Measurements from ENCODE around the gene GRIP2.

GRIP2 gene

GRCh38 chr3:14539742-14540491 lies at the start of gene GRIP2:
GRIP2 (minus strand) TSS chr3:14540342; CDS start chr3:14540308, 34 bp downstream.
- in situ Hi-C loops (cut with MboI; ENCODE audit: low sequenced_read_pairs), result no loop called here

DNA sequence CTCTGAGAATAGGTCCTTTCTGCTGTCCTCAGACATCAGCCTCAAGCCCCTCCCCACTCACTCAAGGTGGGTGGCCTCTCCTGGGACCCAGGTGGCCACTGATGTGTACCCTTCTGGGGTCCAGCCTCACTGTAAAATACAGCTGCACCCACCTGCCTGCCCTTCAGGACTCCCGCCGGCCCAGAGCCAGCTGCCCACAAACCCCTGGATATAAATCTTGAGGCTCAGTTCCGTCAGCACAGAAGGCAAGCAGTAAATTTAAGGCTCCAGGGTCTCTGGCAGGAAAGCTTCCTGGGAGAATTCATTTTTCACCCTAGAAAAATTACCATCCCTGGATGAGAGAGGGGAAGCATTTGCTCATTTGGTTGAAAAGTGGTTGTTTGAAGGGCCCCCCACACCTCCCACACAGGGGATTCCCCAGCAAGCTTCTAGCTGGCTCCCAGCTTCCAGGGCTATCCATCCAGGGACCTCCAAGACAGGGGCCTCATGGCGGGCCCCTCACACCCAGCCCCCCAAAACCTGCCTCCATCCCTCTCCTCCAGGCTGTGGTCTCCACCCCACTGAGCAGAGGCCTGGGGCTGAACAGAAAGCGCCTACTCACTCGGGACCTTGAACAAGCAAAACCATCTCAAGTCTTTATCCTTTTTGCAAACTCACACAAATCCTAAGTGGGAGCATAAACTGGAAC lies 48.4 kb upstream of the GRIP2 start:
- in situ Hi-C loops (cut with MboI; ENCODE audit: low sequenced_read_pairs), result no loop called here

DNA sequence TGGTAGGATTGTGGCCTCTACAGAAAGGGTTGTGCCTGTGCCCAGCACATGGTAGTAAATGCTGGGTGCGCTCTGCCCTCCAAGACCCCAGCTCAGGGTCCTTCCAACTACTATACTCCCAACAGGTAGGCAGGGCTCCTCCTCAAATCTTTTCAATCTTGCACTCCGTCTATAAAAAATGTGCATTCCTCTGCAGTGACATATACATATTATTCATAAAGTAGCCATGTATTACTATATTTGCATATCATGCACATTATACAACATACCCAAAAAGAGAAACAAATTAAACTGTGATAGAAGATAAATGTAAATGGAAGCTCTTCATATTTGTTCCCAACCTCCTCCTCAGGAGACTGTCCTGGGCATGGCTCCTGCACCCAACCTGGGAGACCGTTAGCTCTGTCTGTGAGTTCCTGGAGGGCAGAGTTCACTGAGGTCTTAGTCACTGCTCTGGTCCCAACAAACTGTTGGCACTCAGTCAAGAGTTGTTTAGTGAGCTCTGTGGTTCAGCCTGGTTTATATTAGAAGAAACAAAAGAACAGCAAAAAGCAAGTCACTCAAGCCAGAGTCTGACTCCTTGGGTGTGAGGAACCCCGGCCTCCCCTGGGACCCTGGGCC lies 47.7 kb upstream of the GRIP2 start:
- in situ Hi-C loops (cut with MboI; ENCODE audit: low sequenced_read_pairs), result no loop called here

DNA sequence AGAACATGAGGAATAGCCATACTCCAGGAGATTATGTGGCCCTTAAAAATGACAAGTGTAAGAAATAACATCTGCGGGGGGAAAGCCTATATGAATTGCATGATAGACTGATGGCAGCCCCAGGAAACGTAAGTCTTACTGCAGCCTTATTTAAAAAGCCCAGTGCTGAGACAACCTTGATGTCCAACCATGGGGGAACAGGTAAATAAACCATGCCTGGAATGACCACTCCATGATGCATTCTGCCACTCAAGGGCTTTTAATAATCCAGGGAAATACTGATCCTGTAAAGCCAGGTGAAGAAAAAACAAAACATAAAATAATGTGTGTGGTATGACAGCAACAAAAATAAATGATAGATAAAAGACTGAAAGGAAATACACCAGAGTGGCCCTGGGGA lies 46.5 kb upstream of the GRIP2 start:
- in situ Hi-C loops (cut with MboI; ENCODE audit: low sequenced_read_pairs), result no loop called here

- in situ Hi-C loops (cut with MboI; ENCODE audit: low sequenced_read_pairs), result no loop called here
Observed at GRCh38 chr3:14583548-14584091, 43.5 kb upstream of the GRIP2 start.

DNA sequence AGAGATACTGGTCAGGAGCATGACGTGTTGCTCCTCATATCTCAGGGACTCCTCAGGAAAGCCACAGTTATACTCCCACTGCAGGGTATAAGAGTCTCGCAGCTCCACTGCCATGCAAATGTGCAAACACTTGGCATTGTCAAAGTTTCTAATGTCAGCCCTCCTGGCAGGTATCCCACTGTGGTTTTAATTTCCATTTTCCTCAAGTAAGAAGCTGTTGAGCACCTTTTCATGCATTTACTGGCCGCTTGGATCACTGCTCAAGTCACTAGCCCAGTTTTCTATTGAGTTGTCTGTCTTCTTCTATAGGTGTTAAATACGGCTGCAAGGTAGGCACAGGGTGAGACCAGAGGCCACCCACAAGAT lies 41.9 kb upstream of the GRIP2 start:
- in situ Hi-C loops (cut with MboI; ENCODE audit: low sequenced_read_pairs), result no loop called here

- in situ Hi-C loops (cut with MboI; ENCODE audit: low sequenced_read_pairs), result no loop called here
Observed at GRCh38 chr3:14581334-14582044, 41.3 kb upstream of the GRIP2 start.

GRCh38 chr3:14577897-14578296 lies 37.8 kb upstream of the GRIP2 start:
- in situ Hi-C loops (cut with MboI; ENCODE audit: low sequenced_read_pairs), result no loop called here

- in situ Hi-C loops (cut with MboI; ENCODE audit: low sequenced_read_pairs), result no loop called here
Observed at GRCh38 chr3:14576163-14576562, 36.0 kb upstream of the GRIP2 start.

- in situ Hi-C loops (cut with MboI; ENCODE audit: low sequenced_read_pairs), result no loop called here
Observed at GRCh38 chr3:14574183-14574582, 34.0 kb upstream of the GRIP2 start.

DNA sequence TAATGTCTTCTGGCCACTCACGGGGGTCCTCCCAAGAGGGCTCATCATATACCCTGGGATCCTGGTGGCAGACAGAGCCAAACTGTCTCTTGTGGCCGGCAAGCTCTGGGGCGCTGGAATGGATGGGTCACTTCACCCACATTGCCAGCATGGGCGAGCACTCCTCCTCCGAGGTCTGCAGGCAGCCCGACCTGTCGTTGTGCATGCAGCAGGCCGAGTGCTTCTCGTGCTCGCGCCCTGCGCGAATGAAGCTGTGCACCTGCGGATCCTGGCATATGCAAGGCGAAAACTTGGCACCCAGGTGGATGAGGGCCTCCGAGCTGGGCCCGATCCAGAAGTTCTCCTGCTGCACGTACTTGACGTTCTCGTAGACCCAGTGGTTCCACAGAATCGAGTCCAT lies 33.6 kb upstream of the GRIP2 start:
- in situ Hi-C loops (cut with MboI; ENCODE audit: low sequenced_read_pairs), result no loop called here

DNA sequence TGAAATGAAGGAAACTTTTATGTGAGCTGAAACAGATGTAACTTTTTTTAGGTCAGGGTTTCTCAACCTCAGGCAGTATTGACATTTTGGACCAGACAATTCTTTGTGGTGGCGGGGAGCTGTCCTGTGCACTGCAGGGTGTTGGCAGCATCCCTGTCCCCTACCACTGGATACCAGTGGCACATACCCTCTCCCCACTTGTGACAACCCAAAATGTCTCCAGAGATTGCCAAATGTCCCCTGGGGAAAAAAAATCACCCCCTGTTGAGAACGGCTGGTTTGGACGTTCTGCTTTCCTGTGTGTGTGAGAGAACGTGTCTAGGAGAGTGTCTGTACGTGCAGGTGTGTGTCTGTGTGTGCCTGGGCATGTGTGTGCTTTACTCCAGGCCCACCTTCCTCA lies 30.7 kb upstream of the GRIP2 start:
- in situ Hi-C loops (cut with MboI; ENCODE audit: low sequenced_read_pairs), result no loop called here

GRCh38 chr3:14570089-14570488 lies 29.9 kb upstream of the GRIP2 start:
- in situ Hi-C loops (cut with MboI; ENCODE audit: low sequenced_read_pairs), result no loop called here

GRCh38 chr3:14569474-14570000 lies 29.4 kb upstream of the GRIP2 start:
- in situ Hi-C loops (cut with MboI; ENCODE audit: low sequenced_read_pairs), result no loop called here

DNA sequence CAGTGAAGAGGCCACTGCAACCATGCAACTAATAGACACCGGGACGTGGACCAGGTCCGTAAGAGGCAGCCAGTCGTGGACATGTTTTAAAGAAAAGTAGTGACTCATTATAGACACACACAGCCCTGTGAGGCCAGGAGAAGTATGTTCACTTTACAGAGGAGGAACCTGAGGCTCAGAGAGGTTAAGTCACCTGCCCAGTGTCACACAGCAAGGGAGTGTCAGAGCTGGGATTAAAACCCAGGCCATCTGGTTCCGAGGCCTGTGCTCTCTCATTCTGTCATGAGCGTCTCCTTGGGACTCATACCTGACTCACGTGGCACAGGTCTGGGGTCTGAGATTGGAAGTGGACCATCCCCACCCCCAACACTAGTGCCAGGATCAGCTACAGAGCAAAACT lies 28.1 kb upstream of the GRIP2 start:
- in situ Hi-C loops (cut with MboI; ENCODE audit: low sequenced_read_pairs), result no loop called here

DNA sequence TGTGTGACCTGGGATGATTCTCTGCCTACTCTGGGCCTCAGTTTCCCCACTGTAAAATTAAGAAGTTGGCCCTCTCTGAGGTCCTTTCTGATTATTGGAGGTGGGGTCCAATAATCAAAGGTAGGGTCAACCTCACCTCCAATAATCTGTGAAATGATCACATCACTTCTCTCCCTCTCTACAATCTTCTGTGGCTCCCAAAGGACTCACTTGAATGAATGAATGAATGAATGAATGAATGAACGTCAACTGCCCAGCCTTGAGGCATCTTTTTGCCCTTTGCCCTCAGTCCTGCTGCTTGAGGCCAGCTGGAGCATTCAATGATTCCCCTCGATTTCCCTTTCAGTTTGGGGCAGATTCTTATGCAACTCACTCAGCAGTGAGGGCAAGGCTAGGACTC lies 26.7 kb upstream of the GRIP2 start:
- in situ Hi-C loops (cut with MboI; ENCODE audit: low sequenced_read_pairs), result no loop called here

DNA sequence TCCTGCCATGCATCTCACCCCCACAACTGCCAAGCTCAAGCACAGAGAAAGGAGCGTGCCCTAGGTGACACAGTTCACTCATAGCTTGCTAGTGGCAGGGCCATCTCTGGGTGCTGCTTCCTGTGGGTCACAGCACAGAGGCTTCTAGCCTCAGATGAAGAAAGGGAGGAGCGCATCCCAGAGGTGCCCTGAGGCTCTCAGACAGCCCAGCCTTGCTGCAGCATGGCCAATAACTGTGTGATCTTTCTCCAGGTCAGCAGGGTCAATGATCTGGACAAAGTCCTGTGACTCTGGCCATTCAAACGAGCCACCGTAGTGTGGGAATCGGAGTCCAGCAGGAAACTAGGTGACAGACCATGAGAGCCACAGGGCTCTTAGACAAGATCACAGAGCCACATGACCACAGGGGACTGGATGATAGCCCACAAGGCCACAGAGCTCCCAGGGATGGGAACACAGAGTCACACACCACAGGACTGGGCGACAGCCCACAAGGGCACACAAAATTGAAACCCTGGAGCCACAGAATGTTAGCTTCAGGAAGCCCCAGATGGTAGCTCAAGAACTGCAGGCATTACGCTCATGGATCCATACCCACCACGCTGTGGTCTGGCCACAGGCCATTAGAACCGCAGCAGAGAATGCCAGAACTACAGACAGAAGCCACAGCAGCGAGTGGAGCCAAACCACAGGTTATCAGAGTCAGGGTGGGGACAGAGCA lies 25.9 kb upstream of the GRIP2 start:
- in situ Hi-C loops (cut with MboI; ENCODE audit: low sequenced_read_pairs), result no loop called here

DNA sequence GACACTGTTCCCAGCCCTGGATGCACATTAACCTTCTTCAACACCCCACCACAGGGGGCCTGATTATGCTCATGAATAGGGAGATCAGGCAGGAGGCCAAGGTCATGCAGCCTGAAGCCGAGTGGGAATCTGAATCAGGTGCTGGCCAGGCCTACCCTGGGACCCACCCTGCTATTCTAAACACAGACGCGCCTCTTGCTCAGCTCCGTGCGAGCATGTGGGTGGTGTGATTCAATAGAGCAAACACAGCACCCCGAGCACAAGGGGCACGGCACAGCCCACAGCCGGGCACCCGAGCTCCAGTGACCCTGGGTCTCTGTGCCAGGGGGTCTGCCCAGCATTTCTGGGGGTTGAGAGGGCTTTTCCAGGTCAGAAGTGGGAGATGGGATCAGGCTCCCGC lies 24.6 kb upstream of the GRIP2 start:
- in situ Hi-C loops (cut with MboI; ENCODE audit: low sequenced_read_pairs), result no loop called here

GRCh38 chr3:14563946-14564539 lies 23.9 kb upstream of the GRIP2 start:
- in situ Hi-C loops (cut with MboI; ENCODE audit: low sequenced_read_pairs), result no loop called here

All from HL-60/S4 (cell line).